ENCODE measurements around the gene ARL13B.

DNA sequence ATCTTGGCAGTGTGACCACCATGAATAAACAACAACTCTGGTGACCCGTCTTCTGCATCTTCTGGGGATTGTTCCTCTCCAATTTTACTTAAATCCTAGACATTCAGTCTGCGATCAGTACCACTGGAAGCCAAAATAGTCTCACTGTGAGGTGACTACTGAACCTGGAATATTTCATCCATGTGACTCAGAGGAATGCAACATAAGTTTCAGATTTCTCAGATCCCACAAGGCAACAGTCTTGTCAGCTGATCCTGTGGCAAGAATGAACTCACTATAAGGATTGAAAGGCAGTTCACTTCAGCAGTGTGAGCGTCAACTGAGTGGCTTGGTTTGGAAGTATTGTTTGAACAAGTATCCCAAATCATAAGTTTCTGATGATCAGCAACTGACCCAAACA is 96.1 kb downstream of the ARL13B start:
- TF ChIP-seq, protein P1, sequence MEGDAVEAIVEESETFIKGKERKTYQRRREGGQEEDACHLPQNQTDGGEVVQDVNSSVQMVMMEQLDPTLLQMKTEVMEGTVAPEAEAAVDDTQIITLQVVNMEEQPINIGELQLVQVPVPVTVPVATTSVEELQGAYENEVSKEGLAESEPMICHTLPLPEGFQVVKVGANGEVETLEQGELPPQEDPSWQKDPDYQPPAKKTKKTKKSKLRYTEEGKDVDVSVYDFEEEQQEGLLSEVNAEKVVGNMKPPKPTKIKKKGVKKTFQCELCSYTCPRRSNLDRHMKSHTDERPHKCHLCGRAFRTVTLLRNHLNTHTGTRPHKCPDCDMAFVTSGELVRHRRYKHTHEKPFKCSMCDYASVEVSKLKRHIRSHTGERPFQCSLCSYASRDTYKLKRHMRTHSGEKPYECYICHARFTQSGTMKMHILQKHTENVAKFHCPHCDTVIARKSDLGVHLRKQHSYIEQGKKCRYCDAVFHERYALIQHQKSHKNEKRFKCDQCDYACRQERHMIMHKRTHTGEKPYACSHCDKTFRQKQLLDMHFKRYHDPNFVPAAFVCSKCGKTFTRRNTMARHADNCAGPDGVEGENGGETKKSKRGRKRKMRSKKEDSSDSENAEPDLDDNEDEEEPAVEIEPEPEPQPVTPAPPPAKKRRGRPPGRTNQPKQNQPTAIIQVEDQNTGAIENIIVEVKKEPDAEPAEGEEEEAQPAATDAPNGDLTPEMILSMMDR (IDR thresholded peaks at IDR 0.05): no peak
- TF ChIP-seq POLR2AphosphoS5 (IDR thresholded peaks at IDR 0.05): no peak

Measured in prostate gland (tissue), 2 donors.